ENCODE measurements around the gene ATXN1. TPM values are rescaled to one million over a fixed set of nuclear protein-coding genes. Genes with fewer than 3 reads are reported as not detected.

The ATXN1 gene
- polyA plus RNA-seq, 2 of the 4 experiments (the other 2 are of a cell fraction), result 2.9 to 8.3 TPM

- POLR2A ChIA-PET, result no interaction called here
- no peak for TF ChIP-seq RFX5 (IDR thresholded peaks at IDR 0.05)
- TF ChIP-seq REST (IDR thresholded peaks at IDR 0.05), result no peak
- TF ChIP-seq MAZ (IDR thresholded peaks at IDR 0.05; ENCODE audit: borderline replicate concordance, low read depth, low read length), result no peak
- TF ChIP-seq RARB (CRISPR knock-in tag; IDR thresholded peaks at IDR 0.05), result no peak
- no peak for TF ChIP-seq POLR2AphosphoS2 (conservative IDR thresholded peaks at IDR 0.05; ENCODE audit: low read length)
- no peak for TF ChIP-seq CBX8 (IDR thresholded peaks at IDR 0.05)
- TF ChIP-seq ZNF302 (CRISPR knock-in tag; IDR thresholded peaks at IDR 0.05), result no peak
- TF ChIP-seq EHMT2 (IDR thresholded peaks at IDR 0.05; ENCODE audit: low read depth), result no peak
- no peak for TF ChIP-seq KDM1A (IDR thresholded peaks at IDR 0.05; ENCODE audit: low read depth)
- TF ChIP-seq NFE2L2 (conservative IDR thresholded peaks at IDR 0.05; ENCODE audit: low read length), result no peak
- TF ChIP-seq E2F6 (IDR thresholded peaks at IDR 0.05; ENCODE audit: borderline replicate concordance, low read depth), result no peak
- TF ChIP-seq HOXA7 (CRISPR knock-in tag; IDR thresholded peaks at IDR 0.05), result no peak
- TF ChIP-seq NPAS2 (CRISPR knock-in tag; IDR thresholded peaks at IDR 0.05; ENCODE audit: borderline replicate concordance), result no peak
- TF ChIP-seq FOSL2 (IDR thresholded peaks at IDR 0.05), result no peak
- TF ChIP-seq FOSL2 (CRISPR knock-in tag; IDR thresholded peaks at IDR 0.05), result no peak
- Histone ChIP-seq H3K4me2 (no peak overlapping the region), H3K27ac (no peak overlapping the region; a peak in 1 of 6 replicates), H3K4me3 (no peak overlapping the region), H3K9me3 (no peaks in the 10 kb centered on the region), H3K4me1 (peaks cover 67% of the 10 kb centered on the region)
- WGBS (ENCODE audit: missing lambda C conversion rate), result 92% methylated on average over 10 of the region's 10 CpGs
- CTCF ChIA-PET, result interaction anchor here (1.1 to 1.4 kb wide), 4 partner anchors 9 to 340 kb away, joined by 3 to 9 read pairs (median 3); no protein-coding TSS in a partner anchor
- no peak for ATAC-seq
- FAIRE-seq, result no peak
- DNase-seq (ENCODE audit: low read depth in 1 of 2, low spot score in 1 of 2), result no peak
Observed at GRCh38 chr6:16749516-16750485, 11.5 kb downstream of the ATXN1 start.

GRCh38 chr6:16748025-16748319 lies 13.3 kb downstream of the ATXN1 start:
- Histone ChIP-seq H3K9me3 (no peaks in the 10 kb centered on the region), H3K4me2 (peak overlapping the region; percentile 69), H3K27ac (0 out of 6 replicates have a peak overlapping the region, but pooled peaks of 1 of the 2 experiments have one; percentile 61), H3K4me1 (peaks cover 48% of the 10 kb centered on the region), H3K4me3 (no peak overlapping the region)
- CTCF ChIA-PET, result interaction anchor here (1.0 to 1.5 kb wide), 4 partner anchors 11 to 35 kb away, joined by 3 read pairs; no protein-coding TSS in a partner anchor
- ATAC-seq, result no peak
- POLR2A ChIA-PET, result interaction anchor here (1.0 to 1.1 kb wide), 2 partner anchors 13 to 23 kb away, joined by 3 to 5 read pairs; partner anchors contain the start of gene ATXN1
- TF ChIP-seq FOSB (CRISPR knock-in tag; IDR thresholded peaks at IDR 0.05) (no peak), JUNB (IDR thresholded peaks at IDR 0.05) (no peak), E2F6 (IDR thresholded peaks at IDR 0.05; ENCODE audit: borderline replicate concordance, low read depth) (no peak), MAFK (IDR thresholded peaks at IDR 0.05; ENCODE audit: partially characterized antibody) (peak; percentile 77), BHLHE40 (IDR thresholded peaks at IDR 0.05; ENCODE audit: low read depth, low read length) (no peak), ZSCAN20 (CRISPR knock-in tag; IDR thresholded peaks at IDR 0.05) (no peak), RAD21 (conservative IDR thresholded peaks at IDR 0.05 in 1 of 2, IDR thresholded peaks at IDR 0.05 in 1 of 2) (no peak)
- FAIRE-seq, result no peak
- WGBS (ENCODE audit: missing lambda C conversion rate), result 78% methylated on average over 2 of the region's 2 CpGs
- DNase-seq (ENCODE audit: low read depth in 1 of 2, low spot score in 1 of 2), result no peak
